HG03039 (cell line): ENCODE measurements around the gene NCOA6.

Experiments used
- ATAC-seq: cut with Tn5 transposase; IDR thresholded peaks from one replicate; pipeline ENCODE4 v1.9.1; 2021; ENCODE audit warnings: mild to moderate bottlenecking, moderate library complexity; ENCODE audit not compliant: unreplicated experiment

Gene NCOA6

GRCh38 chr20:34705397-34706301 lies 119.8 kb downstream of the NCOA6 start:
- ATAC-seq = no peak

GRCh38 chr20:34705008-34705396 lies 120.4 kb downstream of the NCOA6 start:
- no peak for ATAC-seq

GRCh38 chr20:34704177-34705007 lies 121.1 kb downstream of the NCOA6 start, which contains the start of gene TP53INP2:
TSS of gene TP53INP2 (plus strand) at chr20:34704344. CDS start at chr20:34708740, 4,396 bp downstream.
- peak; percentile 65 for ATAC-seq

- ATAC-seq = no peak
Measured at GRCh38 chr20:34703424-34704176, 121.9 kb downstream of the NCOA6 start.

GRCh38 chr20:34703061-34703423 lies 122.4 kb downstream of the NCOA6 start:
- ATAC-seq = no peak

- ATAC-seq = no peak
Measured at GRCh38 chr20:34701405-34702085, 123.9 kb downstream of the NCOA6 start.

GRCh38 chr20:34693414-34693813 lies 132.0 kb downstream of the NCOA6 start:
- ATAC-seq = no peak

GRCh38 chr20:34691838-34692237 lies 133.6 kb downstream of the NCOA6 start:
- ATAC-seq = no peak

GRCh38 chr20:34689486-34689885 lies 136.0 kb downstream of the NCOA6 start:
- no peak for ATAC-seq

GRCh38 chr20:34683667-34684066 lies 141.8 kb downstream of the NCOA6 start:
- no peak for ATAC-seq

- ATAC-seq = no peak
Measured at GRCh38 chr20:34680586-34681175, 144.8 kb downstream of the NCOA6 start.

- peak; percentile 90 for ATAC-seq
Measured at GRCh38 chr20:34676642-34677373, 148.6 kb downstream of the NCOA6 start, which contains the start of gene PIGU. TSS of gene PIGU (minus strand) at chr20:34677092. CDS start at chr20:34677085, 7 bp downstream.

GRCh38 chr20:34675993-34676641 lies 149.3 kb downstream of the NCOA6 start:
- ATAC-seq = no peak

- no peak for ATAC-seq
Measured at GRCh38 chr20:34675561-34675960, 149.9 kb downstream of the NCOA6 start.

- ATAC-seq = no peak
Measured at GRCh38 chr20:34673412-34673811, 152.0 kb downstream of the NCOA6 start.

GRCh38 chr20:34669094-34669493 lies 156.4 kb downstream of the NCOA6 start:
- ATAC-seq = no peak
